ENCODE data around the gene TSC2.
"Not testable (repeated sequence)": the region's sequence is repeated elsewhere in the genome, so short reads cannot be mapped to it uniquely, and the experiment has no call there.

TSC2 gene

GRCh38 chr16:2031081-2031577 lies 16.7 kb upstream of the TSC2 start:
- no peak for DNase-seq (ENCODE audit: low read depth)

GRCh38 chr16:2032285-2033056 lies 15.3 kb upstream of the TSC2 start:
- DNase-seq (ENCODE audit: low read depth) = no peak

DNA sequence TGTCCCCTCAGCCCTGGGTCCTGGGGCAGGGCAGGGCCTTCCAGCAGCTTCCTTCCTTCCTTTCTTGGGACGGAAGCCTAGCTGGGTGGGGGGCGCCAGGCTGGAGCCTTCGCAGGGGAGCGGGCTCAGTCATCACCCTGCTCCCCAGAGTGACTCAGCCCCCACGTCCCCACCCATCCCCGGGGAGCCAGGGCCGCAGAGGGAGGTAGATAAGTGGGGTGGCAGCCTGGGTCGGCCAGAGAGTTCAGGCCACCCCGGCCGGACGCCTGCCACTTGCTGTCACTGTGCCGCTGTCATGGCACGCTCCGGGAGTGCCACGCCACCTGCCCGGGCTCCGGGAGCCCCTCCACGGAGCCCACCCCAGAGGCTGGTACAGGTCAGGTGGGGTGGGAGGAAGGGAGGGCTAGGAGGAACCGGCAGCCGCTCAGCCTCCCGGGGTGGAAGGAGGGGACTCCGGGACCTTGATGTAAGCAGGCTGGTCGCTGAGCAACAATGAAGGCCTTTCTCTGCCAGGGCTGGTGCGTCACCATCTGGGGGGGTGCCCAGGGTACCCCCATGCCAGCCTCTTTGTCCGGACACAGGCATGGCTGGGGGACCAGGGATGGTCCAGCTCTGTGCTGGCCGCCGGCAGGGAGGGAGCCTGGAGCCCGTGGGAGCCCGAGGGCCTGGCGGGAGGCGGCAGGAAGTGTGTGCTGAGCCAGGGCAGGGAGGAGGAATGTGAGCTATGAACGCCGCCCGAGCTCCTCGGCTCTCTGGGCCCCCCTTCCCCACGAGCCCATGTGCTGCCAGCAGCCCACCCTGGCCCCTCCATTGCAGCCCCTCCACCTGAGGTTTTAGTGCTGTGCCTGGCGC lies 14.5 kb upstream of the TSC2 start:
- DNase-seq (ENCODE audit: low read depth) = no peak

DNA sequence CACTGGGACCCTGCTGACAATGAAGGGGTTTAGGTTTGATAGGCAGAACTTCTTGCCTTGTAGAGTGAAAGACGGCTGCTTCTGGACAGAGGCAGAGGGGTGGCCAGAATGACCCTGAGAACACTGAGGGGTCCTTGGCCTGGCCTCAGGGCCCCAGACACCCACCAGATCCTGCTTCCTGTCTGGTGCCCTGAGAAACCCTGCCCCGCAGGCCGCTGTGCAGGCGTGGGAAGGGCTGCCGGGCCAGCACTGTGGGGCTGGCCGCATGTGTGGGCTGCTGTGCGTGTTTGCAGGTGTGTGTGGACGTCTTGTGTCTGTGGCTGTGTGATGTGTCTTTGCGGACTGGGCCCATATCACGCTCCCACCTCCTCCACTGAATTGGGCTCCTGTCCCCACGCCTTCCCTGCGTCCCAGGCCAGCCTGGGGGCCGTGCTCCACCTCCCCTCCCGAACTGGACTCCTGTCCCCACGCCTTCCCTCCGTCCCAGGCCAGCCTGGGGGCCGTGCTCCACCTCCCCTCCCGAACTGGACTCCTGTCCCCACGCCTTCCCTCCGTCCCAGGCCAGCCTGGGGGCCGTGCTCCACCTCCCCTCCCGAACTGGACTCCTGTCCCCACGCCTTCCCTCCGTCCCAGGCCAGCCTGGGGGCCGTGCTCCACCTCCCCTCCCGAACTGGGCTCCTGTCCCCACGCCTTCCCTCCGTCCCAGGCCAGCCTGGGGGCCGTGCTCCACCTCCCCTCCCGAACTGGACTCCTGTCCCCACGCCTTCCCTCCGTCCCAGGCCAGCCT lies 13.7 kb upstream of the TSC2 start:
- DNase-seq (ENCODE audit: low read depth) = not testable (repeated sequence)

GRCh38 chr16:2034696-2035430 lies 12.9 kb upstream of the TSC2 start:
- no peak for DNase-seq (ENCODE audit: low read depth)

DNA sequence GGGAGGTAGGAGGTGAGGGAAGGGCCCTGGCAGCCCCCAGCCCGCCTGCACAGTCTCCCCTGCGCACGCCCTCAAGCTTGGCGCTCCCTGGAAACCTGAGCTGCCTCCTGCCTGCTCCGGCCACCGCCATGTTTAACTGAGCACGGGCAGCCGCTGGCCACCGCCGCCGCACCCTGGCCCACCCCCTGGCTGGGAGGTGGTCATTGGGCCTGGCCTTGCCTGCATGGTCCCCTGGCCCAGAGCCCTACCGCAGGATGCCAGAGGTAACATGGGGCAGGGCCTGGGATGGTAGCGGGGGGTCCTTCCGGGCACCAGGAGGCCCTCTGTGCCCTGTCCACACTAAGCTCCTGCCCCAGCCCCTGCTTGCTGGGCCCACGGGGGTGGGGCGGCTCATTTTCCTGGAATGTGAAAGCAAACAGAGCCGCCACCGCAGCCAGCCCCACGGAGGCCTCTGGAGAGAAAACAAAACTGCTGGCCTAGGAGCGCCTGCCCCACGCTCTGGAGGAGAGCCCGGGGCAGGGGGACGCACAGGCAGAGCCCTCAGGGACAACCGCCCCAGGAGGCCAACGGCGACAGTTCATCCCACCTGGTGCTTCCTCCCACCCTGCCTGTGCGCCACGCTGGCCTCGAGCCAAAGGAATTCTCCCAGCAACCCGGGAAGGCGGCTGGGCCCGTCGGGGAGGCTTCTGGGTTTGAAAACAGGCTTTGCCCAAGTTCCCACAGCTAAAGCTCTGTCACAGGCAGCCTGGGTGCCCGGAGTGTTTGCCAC lies 12.2 kb upstream of the TSC2 start:
- no peak for DNase-seq (ENCODE audit: low read depth)

GRCh38 chr16:2036200-2036966 lies 11.4 kb upstream of the TSC2 start:
- DNase-seq (ENCODE audit: low read depth) = no peak

DNA sequence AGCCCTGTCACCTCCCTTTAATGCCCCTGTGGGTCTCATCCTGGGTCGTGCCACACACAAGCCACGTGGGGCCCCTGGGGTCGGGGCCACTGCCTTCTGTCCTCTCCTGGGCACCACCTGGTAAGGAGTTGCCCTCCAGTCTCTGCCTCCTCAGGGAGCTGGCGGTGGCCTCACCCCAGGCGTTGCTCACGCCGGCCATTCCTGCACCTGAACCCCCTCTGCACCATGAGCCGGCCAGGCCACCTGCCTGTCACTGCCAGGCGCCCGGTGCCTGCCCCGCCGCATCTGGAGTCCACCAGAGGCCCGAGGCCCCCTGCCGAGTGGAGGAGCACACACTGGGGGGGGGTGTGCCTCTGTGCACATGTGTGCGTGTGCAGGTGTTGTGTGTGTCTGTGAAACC lies 10.7 kb upstream of the TSC2 start:
- DNase-seq (ENCODE audit: low read depth) = no peak

- no peak for DNase-seq (ENCODE audit: low read depth)
These were observed 10.0 kb upstream of the TSC2 start for GRCh38 chr16:2037647-2038381.

- no peak for DNase-seq (ENCODE audit: low read depth)
These were observed 9.2 kb upstream of the TSC2 start for GRCh38 chr16:2038382-2039231.

- peak; percentile 69 for DNase-seq (ENCODE audit: low read depth)
These were observed 8.3 kb upstream of the TSC2 start for GRCh38 chr16:2039274-2040031.

- no peak for DNase-seq (ENCODE audit: low read depth)
These were observed 7.6 kb upstream of the TSC2 start for GRCh38 chr16:2040041-2040786.

GRCh38 chr16:2040787-2041522 lies 6.8 kb upstream of the TSC2 start:
- DNase-seq (ENCODE audit: low read depth) = no peak

DNA sequence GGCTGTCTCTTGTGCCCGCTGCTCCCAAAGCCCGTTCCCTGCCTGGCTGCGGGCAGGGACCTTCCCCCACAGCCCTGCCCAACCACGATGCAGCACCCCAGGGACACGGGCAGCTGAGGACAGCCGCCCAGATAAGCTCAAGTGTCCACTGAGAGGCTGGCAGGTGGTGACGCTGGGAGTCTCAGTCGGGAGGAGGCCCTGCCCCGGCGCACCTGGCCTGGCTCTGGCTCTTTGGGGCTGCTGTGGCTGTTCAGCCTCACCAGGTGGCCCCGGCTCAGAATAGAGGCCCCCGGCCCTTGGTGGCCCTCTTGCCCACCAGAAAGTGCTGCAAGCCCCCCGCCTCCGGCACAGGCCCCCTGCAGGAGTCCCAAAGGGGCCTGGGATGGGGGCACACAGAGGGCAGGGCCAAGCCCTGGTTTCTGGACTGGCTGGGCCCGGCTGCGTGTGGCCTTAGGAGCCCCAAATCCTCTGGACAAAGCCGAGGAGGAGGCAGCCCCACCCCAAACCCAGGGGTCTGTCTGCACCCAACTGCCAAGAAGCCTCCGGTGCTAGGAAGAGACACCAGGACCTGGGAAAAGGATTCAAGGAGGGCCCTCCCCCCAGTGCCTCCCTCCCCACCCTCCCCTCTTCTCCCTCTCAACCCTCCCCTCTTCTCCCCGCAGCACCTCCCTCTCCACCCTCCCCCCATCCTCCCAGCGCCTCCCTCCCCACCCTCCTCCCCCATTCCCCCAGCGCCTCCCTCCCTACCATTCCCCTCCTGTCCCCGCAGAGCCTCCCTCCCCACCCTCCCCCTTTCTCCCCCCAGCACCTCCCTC lies 5.4 kb upstream of the TSC2 start:
- DNase-seq (ENCODE audit: low read depth) = no peak

DNA sequence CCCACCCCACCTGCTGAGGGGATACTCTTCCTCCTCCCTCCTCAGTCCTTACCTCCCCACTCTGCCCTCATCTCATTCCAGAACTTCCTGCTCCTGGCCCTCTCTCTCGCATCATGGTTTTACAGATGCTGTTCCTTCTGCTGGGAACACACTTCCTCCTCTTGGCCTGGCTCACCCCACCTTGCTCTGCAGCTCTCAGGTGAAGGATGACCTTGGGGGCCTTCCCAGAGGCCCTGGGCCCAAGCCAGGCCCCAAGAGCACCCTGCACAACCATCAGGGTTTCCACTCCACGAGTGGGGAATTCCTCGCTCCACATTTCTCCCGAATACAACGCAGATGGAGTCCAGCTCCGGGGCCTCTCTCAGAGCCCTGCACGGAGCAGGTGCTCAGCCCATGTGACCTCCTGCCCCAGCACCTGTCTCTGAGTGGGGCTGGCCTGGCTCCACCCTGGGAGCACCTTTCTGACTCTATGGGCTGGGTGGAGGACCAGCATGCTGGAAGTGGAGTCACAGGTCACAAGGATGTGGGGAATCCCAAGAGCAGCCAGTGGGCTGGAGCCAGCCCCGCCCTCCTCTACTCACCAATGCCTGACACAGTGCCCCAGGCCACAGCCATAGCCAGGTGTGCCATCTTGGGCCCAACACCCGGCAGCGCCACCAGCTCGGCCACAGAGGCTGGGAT lies 4.7 kb upstream of the TSC2 start:
- DNase-seq (ENCODE audit: low read depth) = no peak

All from GM04503 (cell line).